GM19035 (cell line): Measurements from ENCODE around the gene KRTAP10-9.
"Not testable (repeated sequence)": the region's sequence is repeated elsewhere in the genome, so short reads cannot be mapped to it uniquely, and the experiment has no call there.

Experiments
- ATAC-seq: cut with Tn5 transposase; IDR thresholded peaks from one replicate; pipeline ENCODE4 v1.9.1; 2021; ENCODE audit not compliant: unreplicated experiment

Gene KRTAP10-9

GRCh38 chr21:44595524-44595923 is 31.4 kb upstream of the KRTAP10-9 start:
- no peak for ATAC-seq

- no peak for ATAC-seq
Measured at GRCh38 chr21:44596068-44596725, 30.7 kb upstream of the KRTAP10-9 start.

GRCh38 chr21:44598061-44598460 is 28.8 kb upstream of the KRTAP10-9 start:
- ATAC-seq = no peak

- no peak for ATAC-seq
Measured at GRCh38 chr21:44599264-44600029, 27.4 kb upstream of the KRTAP10-9 start.

GRCh38 chr21:44600118-44600978 is 26.5 kb upstream of the KRTAP10-9 start, which contains the start of gene KRTAP10-7:
TSS of gene KRTAP10-7 (plus strand) at chr21:44600597. CDS start at chr21:44600622, 25 bp downstream.
- not testable (repeated sequence) for ATAC-seq

GRCh38 chr21:44601091-44601490 is 25.8 kb upstream of the KRTAP10-9 start:
- ATAC-seq = not testable (repeated sequence)

GRCh38 chr21:44601596-44602462 is 25.1 kb upstream of the KRTAP10-9 start:
- ATAC-seq = no peak

- no peak for ATAC-seq
Measured at GRCh38 chr21:44602463-44602850, 24.4 kb upstream of the KRTAP10-9 start.

- ATAC-seq = no peak
Measured at GRCh38 chr21:44603109-44603875, 23.6 kb upstream of the KRTAP10-9 start.

GRCh38 chr21:44603911-44604310 is 23.0 kb upstream of the KRTAP10-9 start:
- ATAC-seq = no peak

GRCh38 chr21:44606495-44606894 is 20.4 kb upstream of the KRTAP10-9 start:
- no peak for ATAC-seq

- no peak for ATAC-seq
Measured at GRCh38 chr21:44609193-44609592, 17.7 kb upstream of the KRTAP10-9 start.

GRCh38 chr21:44610157-44610843 is 16.6 kb upstream of the KRTAP10-9 start:
- not testable (repeated sequence) for ATAC-seq

GRCh38 chr21:44611551-44611950 is 15.3 kb upstream of the KRTAP10-9 start:
- ATAC-seq = no peak

- ATAC-seq = no peak
Measured at GRCh38 chr21:44612029-44612486, 14.8 kb upstream of the KRTAP10-9 start, which contains the start of gene KRTAP10-8. TSS of gene KRTAP10-8 (plus strand) at chr21:44612079. CDS start at chr21:44612101, 22 bp downstream.

GRCh38 chr21:44612669-44613229 is 14.1 kb upstream of the KRTAP10-9 start:
- no peak for ATAC-seq

- no peak for ATAC-seq
Measured at GRCh38 chr21:44613386-44614155, 13.3 kb upstream of the KRTAP10-9 start.

- no peak for ATAC-seq
Measured at GRCh38 chr21:44614161-44614631, 12.7 kb upstream of the KRTAP10-9 start.
